Activated naive CD8-positive, alpha-beta T cell treated with anti-CD3 and anti-CD28 coated beads, Interleukin-2, amount 50 U/mL, for 16 hours (primary cell): ENCODE measurements around the gene ARPC2.

ENCODE experiments used
- DNase-seq: peaks from one replicate; pipeline ENCODE4 v3.0.0-alpha.2; 2020; ENCODE audit warnings: low read depth, low spot score

Gene ARPC2

GRCh38 chr2:218290316-218291261 lies 73.6 kb downstream of the ARPC2 start:
- no peak for DNase-seq

DNA sequence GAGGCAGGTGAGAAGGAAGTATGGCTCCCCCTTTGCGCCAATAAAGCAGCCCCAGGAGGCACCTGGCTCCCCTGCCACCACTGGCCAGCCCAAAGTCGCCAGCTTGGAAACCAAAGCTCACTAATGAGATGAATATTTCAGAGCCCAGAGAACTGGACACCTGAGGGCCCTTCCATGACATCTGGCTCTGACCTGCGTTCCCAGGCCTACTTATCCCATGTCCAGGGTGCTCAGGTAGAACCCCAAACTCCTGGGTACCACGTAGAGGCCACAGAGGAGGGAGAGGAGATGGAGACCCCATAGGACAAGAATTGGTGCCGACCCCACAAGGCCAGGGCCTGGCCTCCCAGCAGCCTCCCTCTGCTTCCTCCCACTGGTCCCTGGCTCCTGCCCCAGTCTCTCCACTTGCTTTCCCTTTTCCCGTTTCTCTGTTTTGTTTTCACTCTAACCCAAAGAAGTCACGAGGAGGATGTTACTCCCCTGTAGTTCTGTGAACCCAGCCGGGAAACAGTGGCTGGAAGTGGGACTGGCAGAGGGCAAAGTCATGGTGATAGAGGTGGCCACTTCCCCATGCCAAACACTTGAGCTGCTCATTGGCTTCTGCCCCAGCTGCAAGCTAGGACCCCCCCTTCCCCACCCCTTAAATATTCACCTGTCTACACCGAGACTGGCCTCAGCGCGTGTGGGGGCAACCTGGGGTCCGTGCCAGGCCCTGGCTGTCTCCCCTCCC lies 74.5 kb downstream of the ARPC2 start:
- no peak for DNase-seq

GRCh38 chr2:218292048-218293014 lies 75.3 kb downstream of the ARPC2 start, which contains the start of gene TMBIM1:
TSS of gene TMBIM1 (minus strand) at chr2:218292503. CDS start at chr2:218282141, 10,362 bp downstream.
- DNase-seq = peak; percentile 54

DNA sequence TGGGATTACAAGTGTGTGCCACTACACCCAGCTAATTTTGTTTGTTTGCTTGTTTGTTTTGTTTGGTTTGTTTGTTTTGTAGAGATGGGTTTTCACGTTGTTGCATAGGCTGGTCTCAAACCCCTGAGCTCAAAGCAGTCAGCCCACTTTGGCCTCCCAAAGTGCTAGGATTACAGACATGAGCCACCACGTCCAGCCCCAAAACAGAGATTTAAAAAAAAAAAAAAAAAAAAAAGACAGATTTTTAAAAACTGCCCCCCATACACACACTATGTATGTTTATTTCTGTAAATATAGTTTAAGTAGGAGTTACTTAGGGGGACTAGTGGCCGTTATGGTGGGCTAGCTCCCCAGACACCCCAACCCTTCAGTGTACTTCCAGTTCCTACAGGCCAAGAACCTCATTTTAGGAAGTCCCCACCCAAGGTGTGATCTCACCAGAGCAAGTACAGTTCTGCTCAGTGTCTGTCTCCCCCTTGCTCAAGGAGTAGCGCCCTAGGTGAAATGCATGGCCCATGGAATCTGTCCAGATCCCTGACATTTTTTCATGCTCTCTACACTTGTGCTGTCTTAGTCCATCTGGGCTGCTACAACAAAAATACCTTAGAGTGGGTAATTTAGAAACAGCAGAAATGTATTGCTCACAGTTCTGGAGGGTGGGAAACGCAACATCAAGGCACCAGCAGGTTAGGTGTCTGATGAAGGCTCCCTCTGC lies 76.9 kb downstream of the ARPC2 start:
- no peak for DNase-seq

DNA sequence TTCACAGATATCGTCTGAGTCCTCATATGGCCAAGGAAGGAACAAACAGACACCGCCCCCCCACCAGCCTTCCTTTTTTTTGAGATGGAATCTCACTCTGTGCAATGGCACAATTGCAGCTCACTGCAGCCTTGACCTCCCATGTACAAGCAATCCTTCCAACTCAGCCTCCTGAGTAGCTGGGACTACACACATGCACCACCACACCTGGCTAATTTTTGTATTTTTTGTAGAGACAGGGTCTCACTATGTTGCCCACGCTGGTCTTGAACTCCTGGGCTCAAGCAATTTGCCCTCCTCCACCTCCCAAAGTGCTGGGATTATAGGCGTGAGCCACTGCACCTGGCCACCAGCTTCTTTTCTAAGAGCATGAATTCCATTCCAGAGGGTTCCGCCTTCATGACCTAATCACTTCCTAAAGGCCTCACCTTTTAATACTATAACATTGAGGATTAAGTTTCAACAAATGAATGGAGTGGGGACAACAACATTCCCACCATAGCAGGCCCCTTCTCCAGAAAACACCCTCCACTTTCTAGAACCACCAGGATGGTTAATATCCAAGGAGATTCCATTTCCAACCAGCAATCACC lies 77.5 kb downstream of the ARPC2 start:
- DNase-seq = no peak

GRCh38 chr2:218295029-218295428 lies 78.0 kb downstream of the ARPC2 start:
- DNase-seq = no peak

- DNase-seq = no peak
Observed at GRCh38 chr2:218296200-218296599, 79.2 kb downstream of the ARPC2 start.

DNA sequence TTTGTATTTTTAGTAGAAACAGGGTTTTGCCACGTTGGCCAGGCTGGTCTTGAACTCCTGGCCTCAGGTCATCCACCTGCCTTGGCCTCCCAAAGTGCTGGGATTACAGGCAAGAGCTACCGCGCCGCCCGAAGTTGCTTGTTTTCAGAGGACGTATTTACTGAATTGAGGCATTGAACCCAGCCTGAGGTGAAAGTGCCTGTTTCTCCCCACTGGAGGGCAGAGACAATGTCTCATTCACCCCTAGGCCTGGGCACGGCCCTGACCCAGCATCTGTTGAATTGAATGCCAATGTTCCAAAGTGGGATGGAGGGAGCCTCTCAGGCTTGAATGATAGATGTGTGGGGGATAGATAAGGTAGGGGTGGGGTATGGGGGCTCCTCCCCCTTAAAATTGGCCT lies 79.9 kb downstream of the ARPC2 start:
- no peak for DNase-seq

DNA sequence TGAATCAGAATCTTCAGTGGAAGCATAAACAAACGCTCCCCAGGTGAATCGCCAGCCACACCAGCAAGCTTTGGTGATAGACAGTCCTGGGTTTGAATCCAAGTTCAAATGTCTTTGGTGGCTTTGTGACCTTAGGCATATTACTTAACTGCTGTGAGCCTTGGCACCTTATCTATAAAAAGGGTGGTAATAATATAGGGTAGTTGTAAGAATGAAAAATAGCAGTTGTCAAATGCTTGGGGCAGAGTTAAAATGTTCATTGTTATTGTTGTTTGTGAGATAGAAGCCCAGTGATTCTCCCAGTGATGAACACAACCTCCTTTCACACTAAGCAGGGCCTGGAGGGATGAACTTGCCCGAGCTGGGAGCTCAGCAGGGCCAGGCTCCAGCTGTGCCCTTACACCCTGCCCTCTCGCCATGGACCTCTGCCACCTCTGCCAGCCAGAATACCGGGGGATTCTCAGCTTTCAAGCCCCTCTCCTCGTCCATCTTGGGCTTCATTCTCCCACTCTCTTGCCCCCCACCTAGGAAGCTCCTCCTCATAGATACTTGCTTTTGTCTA lies 81.4 kb downstream of the ARPC2 start:
- no peak for DNase-seq

DNA sequence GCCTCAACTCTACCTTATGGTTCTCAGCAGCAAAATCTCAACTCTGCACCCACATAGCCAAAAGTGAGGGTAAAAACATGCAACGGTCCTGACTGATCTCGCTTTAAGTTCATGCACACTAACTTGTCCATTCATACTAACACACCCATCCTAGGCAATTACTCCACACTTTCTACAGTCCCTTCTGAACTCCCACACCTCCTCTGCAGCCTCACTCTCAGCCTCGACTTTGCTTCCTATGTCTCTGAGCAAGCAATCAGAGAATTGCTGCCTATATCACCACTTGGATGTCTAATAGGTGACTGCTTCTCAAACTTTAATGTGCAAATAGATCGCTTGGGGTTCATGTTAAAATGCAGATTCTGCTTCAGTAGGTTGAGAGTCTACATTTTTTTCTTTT lies 83.2 kb downstream of the ARPC2 start:
- no peak for DNase-seq

- peak; percentile 67 for DNase-seq
Observed at GRCh38 chr2:218301176-218301819, 84.3 kb downstream of the ARPC2 start.
